IPS-18a (cell line): ENCODE measurements around the gene SMURF2.
"Not testable (repeated sequence)": the region's sequence is repeated elsewhere in the genome, so short reads cannot be mapped to it uniquely, and the experiment has no call there.

ENCODE experiments used
- H3K27ac ChIP-seq: one replicate; pipeline ENCODE4 v1.5.1; 2013; ENCODE audit warnings: low read length
- H3K27me3 ChIP-seq: one replicate; pipeline ENCODE4 v1.6.1; 2013; ENCODE audit warnings: mild to moderate bottlenecking, low read length; ENCODE audit not compliant: control insufficient read depth, insufficient read depth
- H3K36me3 ChIP-seq: one replicate; pipeline ENCODE4 v1.6.1; 2013; ENCODE audit warnings: low read depth, low read length; ENCODE audit not compliant: control insufficient read depth
- H3K4me1 ChIP-seq: one replicate; pipeline ENCODE4 v1.6.1; 2013; ENCODE audit warnings: low read depth, low read length; ENCODE audit not compliant: control insufficient read depth
- H3K4me3 ChIP-seq: one replicate; pipeline ENCODE4 v1.5.1; 2013; ENCODE audit warnings: low read length
- H3K9ac ChIP-seq: one replicate; pipeline ENCODE4 v1.6.1; 2013; ENCODE audit warnings: mild to moderate bottlenecking, low read length, moderate library complexity
- H3K9me3 ChIP-seq: one replicate; pipeline ENCODE4 v1.6.1; 2013; ENCODE audit warnings: low read depth, low read length; ENCODE audit not compliant: control insufficient read depth

Gene SMURF2

GRCh38 chr17:64604532-64604931 lies 57.6 kb downstream of the SMURF2 start:
- not testable (repeated sequence) for H3K4me1 ChIP-seq, H3K9ac ChIP-seq, H3K9me3 ChIP-seq, H3K27ac ChIP-seq, H3K36me3 ChIP-seq, H3K4me3 ChIP-seq, H3K27me3 ChIP-seq

- no peaks in the 10 kb centered on the region for H3K27me3 ChIP-seq
- H3K9ac ChIP-seq, result no peak overlapping the region
- H3K4me3 ChIP-seq, result no peak overlapping the region
- no peaks in the 10 kb centered on the region for H3K36me3 ChIP-seq
- no peaks in the 10 kb centered on the region for H3K4me1 ChIP-seq
- no peak overlapping the region for H3K27ac ChIP-seq
- no peaks in the 10 kb centered on the region for H3K9me3 ChIP-seq
Measured at GRCh38 chr17:64603987-64604386, 58.1 kb downstream of the SMURF2 start.

- H3K27me3 ChIP-seq, result no peaks in the 10 kb centered on the region
- no peaks in the 10 kb centered on the region for H3K9me3 ChIP-seq
- H3K36me3 ChIP-seq, result no peaks in the 10 kb centered on the region
- H3K27ac ChIP-seq, result no peak overlapping the region
- no peak overlapping the region for H3K4me3 ChIP-seq
- H3K4me1 ChIP-seq, result no peaks in the 10 kb centered on the region
- H3K9ac ChIP-seq, result no peak overlapping the region
Measured at GRCh38 chr17:64599827-64600226, 62.3 kb downstream of the SMURF2 start.

GRCh38 chr17:64599187-64599676 lies 62.9 kb downstream of the SMURF2 start:
- H3K27ac ChIP-seq, result no peak overlapping the region
- H3K4me1 ChIP-seq, result no peaks in the 10 kb centered on the region
- no peaks in the 10 kb centered on the region for H3K27me3 ChIP-seq
- H3K9ac ChIP-seq, result no peak overlapping the region
- no peaks in the 10 kb centered on the region for H3K9me3 ChIP-seq
- no peaks in the 10 kb centered on the region for H3K36me3 ChIP-seq
- no peak overlapping the region for H3K4me3 ChIP-seq

GRCh38 chr17:64598672-64599071 lies 63.4 kb downstream of the SMURF2 start:
- H3K9me3 ChIP-seq, result no peaks in the 10 kb centered on the region
- H3K27me3 ChIP-seq, result no peaks in the 10 kb centered on the region
- H3K27ac ChIP-seq, result no peak overlapping the region
- no peak overlapping the region for H3K9ac ChIP-seq
- H3K4me3 ChIP-seq, result no peak overlapping the region
- H3K4me1 ChIP-seq, result no peaks in the 10 kb centered on the region
- H3K36me3 ChIP-seq, result no peaks in the 10 kb centered on the region

GRCh38 chr17:64596988-64597387 lies 65.1 kb downstream of the SMURF2 start:
- Histone ChIP-seq H3K27me3 (no peaks in the 10 kb centered on the region), H3K4me3 (no peak overlapping the region), H3K27ac (no peak overlapping the region), H3K4me1 (no peaks in the 10 kb centered on the region), H3K9ac (no peak overlapping the region), H3K9me3 (no peaks in the 10 kb centered on the region), H3K36me3 (peaks cover 6% of the 10 kb centered on the region)

- H3K4me1 ChIP-seq, result no peaks in the 10 kb centered on the region
- no peak overlapping the region for H3K4me3 ChIP-seq
- H3K9me3 ChIP-seq, result no peaks in the 10 kb centered on the region
- peaks cover 12% of the 10 kb centered on the region for H3K36me3 ChIP-seq
- H3K27me3 ChIP-seq, result no peaks in the 10 kb centered on the region
- H3K27ac ChIP-seq, result no peak overlapping the region
- H3K9ac ChIP-seq, result no peak overlapping the region
Measured at GRCh38 chr17:64596439-64596838, 65.7 kb downstream of the SMURF2 start.

GRCh38 chr17:64591944-64592343 lies 70.2 kb downstream of the SMURF2 start:
- Histone ChIP-seq H3K36me3 (peaks cover 18% of the 10 kb centered on the region), H3K4me1 (no peaks in the 10 kb centered on the region), H3K27me3 (no peaks in the 10 kb centered on the region), H3K9me3 (no peaks in the 10 kb centered on the region), H3K27ac (no peak overlapping the region), H3K9ac (no peak overlapping the region), H3K4me3 (no peak overlapping the region)

- Histone ChIP-seq H3K36me3 (peaks cover 13% of the 10 kb centered on the region), H3K4me1 (peaks cover 4% of the 10 kb centered on the region), H3K9me3 (no peaks in the 10 kb centered on the region), H3K27me3 (no peaks in the 10 kb centered on the region), H3K9ac (no peak overlapping the region), H3K27ac (no peak overlapping the region), H3K4me3 (no peak overlapping the region)
Measured at GRCh38 chr17:64585146-64585545, 77.0 kb downstream of the SMURF2 start.

- peaks cover 4% of the 10 kb centered on the region for H3K4me1 ChIP-seq
- peaks cover 19% of the 10 kb centered on the region for H3K36me3 ChIP-seq
- H3K4me3 ChIP-seq, result no peak overlapping the region
- H3K9me3 ChIP-seq, result no peaks in the 10 kb centered on the region
- no peak overlapping the region for H3K27ac ChIP-seq
- no peaks in the 10 kb centered on the region for H3K27me3 ChIP-seq
- no peak overlapping the region for H3K9ac ChIP-seq
Measured at GRCh38 chr17:64583038-64583437, 79.1 kb downstream of the SMURF2 start.

- Histone ChIP-seq H3K36me3 (peaks cover 19% of the 10 kb centered on the region), H3K9ac (no peak overlapping the region), H3K9me3 (no peaks in the 10 kb centered on the region), H3K27ac (no peak overlapping the region), H3K27me3 (no peaks in the 10 kb centered on the region), H3K4me1 (peaks cover 4% of the 10 kb centered on the region), H3K4me3 (no peak overlapping the region)
Measured at GRCh38 chr17:64580384-64581315, 81.5 kb downstream of the SMURF2 start.

GRCh38 chr17:64579917-64580316 lies 82.2 kb downstream of the SMURF2 start:
- Histone ChIP-seq H3K27ac (no peak overlapping the region), H3K4me1 (peaks cover 4% of the 10 kb centered on the region), H3K9me3 (no peaks in the 10 kb centered on the region), H3K9ac (no peak overlapping the region), H3K36me3 (peaks cover 19% of the 10 kb centered on the region), H3K4me3 (no peak overlapping the region), H3K27me3 (no peaks in the 10 kb centered on the region)
